Gastrocnemius medialis (tissue), 4 donors: ENCODE measurements around the gene SETX.

ENCODE experiments used
- POLR2A ChIP-seq, 2 donors: fragments of 450-650 bp; IDR thresholded peaks; one replicate each; pipeline ENCODE4 v1.6.1; 2017; ENCODE audit warnings: antibody characterized with exemption in 2 of 2, mild to moderate bottlenecking in 2 of 2, moderate library complexity in 2 of 2
- TF ChIP-seq, protein P1 (sequence below), 5 experiments: fragments of 450-650 bp in 3 of 5; fragments of 200-600 bp in 2 of 5; sonication (generic) in 2 of 5; IDR thresholded peaks in 4 of 5; conservative IDR thresholded peaks in 1 of 5; 1 replicate in 4 of 5; 2 replicates in 1 of 5; pipeline ENCODE4 v1.5.1; 2016 to 2019; ENCODE audit warnings: antibody characterized with exemption in 5 of 5, mild to moderate bottlenecking in 3 of 5, moderate library complexity in 3 of 5

DNA sequence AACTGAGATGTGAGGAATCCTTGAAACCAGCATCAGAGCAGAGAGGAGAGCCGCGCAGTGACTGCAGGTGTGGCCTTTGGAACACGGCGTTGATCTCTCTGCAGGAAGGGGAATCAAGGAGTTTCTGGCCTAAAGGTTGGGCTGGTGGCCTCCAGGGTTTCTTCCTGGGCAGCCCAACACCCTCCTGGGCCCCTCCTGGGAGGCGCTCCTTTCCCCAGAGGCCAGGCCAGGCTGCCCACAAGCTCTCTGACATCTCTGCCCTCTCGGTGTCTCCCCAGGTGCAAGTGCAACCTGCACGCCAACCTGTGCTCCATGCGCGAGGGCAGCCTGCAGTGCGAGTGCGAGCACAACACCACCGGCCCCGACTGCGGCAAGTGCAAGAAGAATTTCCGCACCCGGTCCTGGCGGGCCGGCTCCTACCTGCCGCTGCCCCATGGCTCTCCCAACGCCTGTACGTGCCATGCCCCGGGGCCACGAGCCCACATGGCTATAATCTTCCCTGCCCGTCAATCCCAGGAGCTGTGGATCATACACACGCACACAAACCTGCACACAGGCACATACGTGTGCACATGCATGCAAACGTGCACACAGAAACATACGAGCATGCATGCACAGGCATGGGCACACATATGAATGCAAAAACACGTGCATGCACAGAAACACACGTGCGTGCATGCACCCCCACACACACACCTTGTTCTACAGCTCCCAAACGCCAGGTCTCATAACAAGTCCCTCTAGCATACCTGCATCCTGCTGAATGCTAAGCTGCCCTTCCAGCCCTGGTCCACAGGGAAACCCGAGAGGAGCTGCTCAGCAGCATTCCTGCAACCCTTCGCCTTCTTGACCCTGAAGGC is 128.0 kb downstream of the SETX start:
- TF ChIP-seq, protein P1, sequence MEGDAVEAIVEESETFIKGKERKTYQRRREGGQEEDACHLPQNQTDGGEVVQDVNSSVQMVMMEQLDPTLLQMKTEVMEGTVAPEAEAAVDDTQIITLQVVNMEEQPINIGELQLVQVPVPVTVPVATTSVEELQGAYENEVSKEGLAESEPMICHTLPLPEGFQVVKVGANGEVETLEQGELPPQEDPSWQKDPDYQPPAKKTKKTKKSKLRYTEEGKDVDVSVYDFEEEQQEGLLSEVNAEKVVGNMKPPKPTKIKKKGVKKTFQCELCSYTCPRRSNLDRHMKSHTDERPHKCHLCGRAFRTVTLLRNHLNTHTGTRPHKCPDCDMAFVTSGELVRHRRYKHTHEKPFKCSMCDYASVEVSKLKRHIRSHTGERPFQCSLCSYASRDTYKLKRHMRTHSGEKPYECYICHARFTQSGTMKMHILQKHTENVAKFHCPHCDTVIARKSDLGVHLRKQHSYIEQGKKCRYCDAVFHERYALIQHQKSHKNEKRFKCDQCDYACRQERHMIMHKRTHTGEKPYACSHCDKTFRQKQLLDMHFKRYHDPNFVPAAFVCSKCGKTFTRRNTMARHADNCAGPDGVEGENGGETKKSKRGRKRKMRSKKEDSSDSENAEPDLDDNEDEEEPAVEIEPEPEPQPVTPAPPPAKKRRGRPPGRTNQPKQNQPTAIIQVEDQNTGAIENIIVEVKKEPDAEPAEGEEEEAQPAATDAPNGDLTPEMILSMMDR (IDR thresholded peaks at IDR 0.05 in 4 of 5, conservative IDR thresholded peaks at IDR 0.05 in 1 of 5), result no peak
- TF ChIP-seq POLR2A (IDR thresholded peaks at IDR 0.05), result no peak
